DMS 273 (cell line): ENCODE measurements around the gene AP2A2.
A peak's percentile ranks its signal among the peaks of the same experiment; 100 is the strongest.

Source experiments
- DNase-seq: peaks from one replicate; lab custom pipeline; 2025; ENCODE audit not compliant: unreplicated experiment; lab: John Stamatoyannopoulos, UW

AP2A2 gene

DNA sequence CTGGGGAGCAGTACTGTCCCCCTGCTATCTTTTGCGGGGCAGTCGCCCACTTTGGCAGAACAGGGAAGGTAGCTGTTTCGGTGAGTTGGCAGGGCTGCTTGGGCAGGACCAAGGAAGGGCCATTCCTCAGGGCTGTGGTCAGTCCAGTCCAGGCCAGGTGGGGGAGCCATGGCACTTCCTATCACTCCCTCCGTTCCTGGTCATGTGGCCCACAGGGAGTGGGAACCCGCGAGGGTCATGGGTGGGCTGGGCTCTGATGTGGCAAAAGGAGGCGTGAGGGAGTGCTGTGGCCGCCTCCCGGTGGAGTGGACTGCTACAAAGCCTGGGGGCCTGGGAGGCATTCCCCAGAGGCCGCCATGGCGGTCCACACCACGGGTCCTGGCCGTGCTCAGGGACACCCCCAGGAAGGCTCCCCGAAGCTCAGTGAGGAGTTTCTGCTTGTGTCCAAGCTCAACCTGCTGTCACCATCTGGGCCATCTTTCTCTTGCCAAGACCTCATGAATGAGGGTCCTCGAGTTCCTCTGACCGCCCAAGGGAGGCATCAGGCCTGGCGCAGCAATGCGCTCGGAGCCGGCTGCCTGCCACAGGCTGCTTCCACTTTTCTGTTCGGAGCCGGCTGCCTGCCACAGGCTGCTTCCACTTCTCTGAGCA is 27.0 kb upstream of the AP2A2 start:
- no peak for DNase-seq

DNA sequence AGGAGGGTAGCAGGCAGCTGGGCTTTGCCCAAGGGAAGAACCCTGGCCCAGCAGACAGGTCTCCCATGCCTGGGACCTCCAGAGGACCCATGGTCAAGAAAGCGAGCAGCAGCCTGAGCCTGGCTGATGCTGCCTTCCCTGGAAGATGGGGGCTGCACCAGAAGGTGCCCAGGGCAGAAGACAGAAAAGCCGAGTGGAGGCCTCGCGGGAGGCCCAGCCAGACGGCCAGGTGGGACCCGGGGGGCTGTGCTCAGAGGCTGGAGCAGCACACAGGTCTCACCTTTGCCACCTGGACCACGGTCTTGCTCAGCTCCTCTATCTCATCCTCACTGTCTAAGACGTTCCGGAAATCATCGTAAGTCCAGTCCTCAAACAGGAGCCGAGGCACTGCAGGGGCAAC is 25.9 kb upstream of the AP2A2 start:
- no peak for DNase-seq

GRCh38 chr11:900545-900944 is 25.1 kb upstream of the AP2A2 start:
- DNase-seq = no peak

DNA sequence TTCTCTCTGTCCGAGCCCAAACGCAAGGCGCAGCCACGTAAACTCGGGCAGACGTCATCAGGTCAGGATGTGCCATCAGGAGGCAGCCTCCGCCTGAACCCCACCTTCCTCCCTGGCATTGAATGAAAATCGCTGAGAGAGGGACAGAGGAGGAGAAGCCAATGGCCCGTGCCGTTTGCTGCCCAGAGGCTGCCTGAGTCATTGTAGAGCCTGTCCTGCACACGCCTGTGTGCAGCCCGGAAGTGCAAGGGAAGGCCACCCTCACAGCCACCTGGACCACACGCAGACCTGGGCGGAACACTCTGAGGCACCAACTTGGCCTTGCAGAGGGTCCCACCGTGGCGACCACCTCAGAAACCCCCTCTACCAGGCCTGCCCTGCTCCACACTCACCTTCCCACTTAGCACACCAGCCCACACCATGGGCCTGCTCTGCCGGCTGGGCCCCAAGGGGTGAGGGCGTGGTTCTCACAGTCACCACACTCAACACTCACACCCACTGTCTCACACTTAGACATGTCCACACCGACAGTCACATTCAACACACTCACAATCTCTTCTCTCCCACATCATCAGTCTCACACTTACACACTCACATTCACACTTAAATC is 24.1 kb upstream of the AP2A2 start:
- no peak for DNase-seq

- DNase-seq = no peak
Observed at GRCh38 chr11:904380-904779, 21.3 kb upstream of the AP2A2 start.

DNA sequence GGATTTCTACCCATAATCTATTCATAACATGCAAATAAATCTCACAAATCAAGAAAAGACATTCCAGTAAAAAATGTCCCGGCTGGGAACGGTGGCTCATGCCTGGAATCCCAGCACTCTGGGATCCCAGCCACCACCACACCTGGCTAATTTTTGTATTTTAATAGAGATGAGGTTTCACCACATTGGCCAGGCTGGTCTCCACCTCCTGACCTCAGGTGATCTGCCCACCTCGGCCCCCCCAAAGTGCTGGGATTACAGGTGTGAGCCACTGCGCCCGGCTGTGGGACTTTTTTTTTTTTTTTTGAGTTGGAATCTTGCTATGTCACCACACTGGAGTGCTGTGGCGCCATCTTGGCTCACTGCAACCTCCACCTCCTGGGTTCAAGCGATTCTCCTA is 19.7 kb upstream of the AP2A2 start:
- DNase-seq = no peak

DNA sequence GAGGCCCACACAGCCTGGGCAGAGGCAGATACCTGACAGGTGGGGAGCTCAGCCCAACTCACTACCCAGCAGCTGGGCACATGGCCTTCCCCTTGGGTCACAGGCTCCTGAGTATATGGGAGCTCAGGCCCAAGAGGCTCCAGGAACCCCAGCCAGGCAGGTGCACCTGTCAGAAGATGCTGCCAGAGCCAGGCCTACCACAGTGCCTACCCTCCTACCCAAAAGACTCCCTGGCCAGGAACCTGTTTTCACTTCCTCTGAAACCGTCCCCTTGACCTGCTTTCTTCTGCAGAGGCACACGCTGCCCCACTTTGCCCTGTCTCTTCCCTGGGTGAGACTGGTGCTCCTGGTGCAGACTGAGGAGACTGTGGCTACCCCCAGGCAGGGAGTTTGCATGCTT is 18.0 kb upstream of the AP2A2 start:
- DNase-seq = no peak

GRCh38 chr11:908273-908672 is 17.4 kb upstream of the AP2A2 start:
- DNase-seq = no peak

- no peak for DNase-seq
Observed at GRCh38 chr11:909406-909805, 16.3 kb upstream of the AP2A2 start.

GRCh38 chr11:910044-910588 is 15.6 kb upstream of the AP2A2 start:
- DNase-seq = no peak

- peak; percentile 90 for DNase-seq
Observed at GRCh38 chr11:910589-911030, 15.1 kb upstream of the AP2A2 start, which contains the start of gene CHID1. Gene CHID1 (minus strand): TSS chr11:910810. CDS start chr11:904816, 5,994 bp downstream.

- DNase-seq = peak; percentile 72
Observed at GRCh38 chr11:911031-911889, 14.4 kb upstream of the AP2A2 start.

DNA sequence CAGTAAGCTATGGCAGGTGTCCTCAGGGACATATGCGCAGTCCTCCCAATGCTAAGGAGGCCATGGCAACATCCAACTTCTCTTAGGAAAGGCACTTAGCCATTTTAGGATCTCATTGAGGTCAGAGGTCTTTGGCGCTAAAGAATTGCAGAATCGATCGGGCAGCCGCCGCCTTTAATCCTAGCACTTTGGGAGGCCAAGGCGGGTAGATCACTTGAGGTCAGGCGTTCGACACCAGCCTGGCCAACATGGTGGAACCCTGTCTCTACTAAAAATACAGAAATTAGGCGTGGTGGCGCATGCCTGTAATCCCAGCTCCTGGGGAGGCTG is 13.8 kb upstream of the AP2A2 start:
- no peak for DNase-seq

DNA sequence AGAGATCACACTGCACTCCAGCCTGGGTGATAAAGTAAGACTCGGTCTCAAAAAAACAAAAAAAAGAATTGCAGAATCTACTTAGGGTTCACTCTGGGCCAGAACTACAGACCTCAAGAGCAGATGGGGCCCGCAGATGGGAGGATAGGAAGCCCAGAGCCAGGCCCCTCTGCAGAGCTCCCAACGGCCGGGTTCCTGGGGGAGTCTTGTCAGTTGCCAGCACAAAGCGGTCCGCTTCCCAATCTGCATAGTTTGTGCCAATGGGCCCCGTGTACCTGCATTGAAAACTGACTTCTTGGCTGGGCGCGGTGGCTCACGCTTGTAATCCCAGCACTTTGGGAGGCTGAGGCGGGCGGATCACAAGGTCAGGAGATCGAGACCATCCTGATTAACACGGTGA is 13.4 kb upstream of the AP2A2 start:
- DNase-seq = peak; percentile 13

DNA sequence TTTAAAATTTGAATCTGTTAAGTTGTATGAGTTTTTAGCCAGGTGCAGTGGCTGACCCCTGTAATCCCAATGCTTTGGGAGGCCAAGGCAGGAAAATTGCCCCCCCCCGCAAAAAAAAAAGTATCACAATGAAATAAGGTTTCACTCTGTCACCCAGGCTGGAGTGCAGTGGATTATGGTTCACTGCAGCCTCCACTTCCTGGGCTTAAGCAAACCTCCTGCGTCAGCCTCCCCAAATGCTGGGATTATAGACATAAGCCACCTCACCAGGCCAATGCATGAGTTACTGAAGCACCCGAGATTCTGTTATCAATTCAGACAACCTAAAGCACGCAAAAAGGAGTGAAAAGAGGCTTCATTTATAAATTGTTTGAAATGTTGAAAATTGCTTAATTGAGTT is 12.6 kb upstream of the AP2A2 start:
- no peak for DNase-seq

GRCh38 chr11:914204-914603 is 11.5 kb upstream of the AP2A2 start:
- DNase-seq = no peak

- DNase-seq = no peak
Observed at GRCh38 chr11:914747-915501, 10.7 kb upstream of the AP2A2 start.

DNA sequence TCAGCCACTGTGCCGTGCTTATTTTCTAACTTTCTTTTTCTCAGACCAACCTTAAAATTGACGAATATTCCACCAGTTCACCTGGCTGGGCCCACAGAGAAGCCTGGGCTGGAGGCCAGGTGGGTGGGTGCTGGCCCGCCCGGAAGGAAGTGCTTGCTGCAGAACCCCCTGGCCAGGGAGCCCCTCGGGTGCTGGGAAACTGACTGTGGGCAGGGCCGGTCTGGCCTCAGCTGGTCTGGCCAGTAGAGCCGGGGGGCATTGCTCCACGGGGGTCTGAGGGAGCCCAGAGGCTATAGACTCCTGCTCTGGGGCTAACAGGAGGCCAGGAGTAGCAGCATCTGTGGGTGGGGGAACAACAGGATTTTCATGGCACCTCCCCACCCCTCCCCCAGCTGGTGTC is 8.2 kb upstream of the AP2A2 start:
- no peak for DNase-seq

GRCh38 chr11:921921-922678 is 3.6 kb upstream of the AP2A2 start:
- DNase-seq = peak; percentile 20

DNA sequence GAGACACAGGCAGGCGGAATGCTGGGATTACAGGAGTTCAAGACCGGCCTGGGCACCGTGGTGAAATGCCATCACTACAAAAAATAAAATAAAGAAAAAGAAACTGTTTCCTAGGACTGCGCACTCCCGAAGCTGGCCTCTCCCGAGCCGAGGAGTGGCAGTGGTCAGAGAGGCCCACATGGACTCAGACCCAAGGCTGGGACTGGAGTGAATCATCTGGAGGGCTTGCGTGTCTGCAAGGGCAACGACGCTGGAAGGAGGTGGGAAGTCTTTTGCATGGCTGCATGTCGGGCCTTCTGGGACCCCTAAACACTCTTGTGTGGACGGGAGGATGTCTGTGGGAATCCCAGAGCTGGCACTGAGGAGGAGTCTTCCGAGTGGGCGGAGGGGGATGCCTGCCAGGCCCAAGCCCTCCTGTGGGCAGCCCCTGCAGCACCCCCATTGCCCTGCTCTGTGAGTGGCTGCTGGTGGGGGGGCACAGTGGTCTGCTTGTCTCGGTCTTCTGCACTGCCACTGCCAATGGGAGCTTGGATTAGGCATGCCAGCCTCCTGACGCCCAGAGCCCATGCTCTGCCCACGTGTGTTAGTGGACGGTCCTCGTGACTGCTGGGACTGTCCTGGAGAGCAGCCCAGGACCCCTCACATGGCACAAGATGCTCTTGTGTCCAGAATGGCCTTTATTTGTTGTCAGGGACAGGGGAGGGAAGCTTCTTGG is 1.8 kb upstream of the AP2A2 start:
- DNase-seq = no peak
